CD4-positive, alpha-beta T cell treated with Interleukin-2 at 100 ng/mL for 4 hours (primary cell): ENCODE results near the gene DAW1.
"Not testable (repeated sequence)": the region's sequence is repeated elsewhere in the genome, so short reads cannot be mapped to it uniquely, and the experiment has no call there.

Experiments
- DNase-seq: peaks from one replicate; pipeline ENCODE4 v3.0.0-alpha.2; 2020; ENCODE audit warnings: low spot score

DAW1 gene, protein sequence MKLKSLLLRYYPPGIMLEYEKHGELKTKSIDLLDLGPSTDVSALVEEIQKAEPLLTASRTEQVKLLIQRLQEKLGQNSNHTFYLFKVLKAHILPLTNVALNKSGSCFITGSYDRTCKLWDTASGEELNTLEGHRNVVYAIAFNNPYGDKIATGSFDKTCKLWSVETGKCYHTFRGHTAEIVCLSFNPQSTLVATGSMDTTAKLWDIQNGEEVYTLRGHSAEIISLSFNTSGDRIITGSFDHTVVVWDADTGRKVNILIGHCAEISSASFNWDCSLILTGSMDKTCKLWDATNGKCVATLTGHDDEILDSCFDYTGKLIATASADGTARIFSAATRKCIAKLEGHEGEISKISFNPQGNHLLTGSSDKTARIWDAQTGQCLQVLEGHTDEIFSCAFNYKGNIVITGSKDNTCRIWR

DNA sequence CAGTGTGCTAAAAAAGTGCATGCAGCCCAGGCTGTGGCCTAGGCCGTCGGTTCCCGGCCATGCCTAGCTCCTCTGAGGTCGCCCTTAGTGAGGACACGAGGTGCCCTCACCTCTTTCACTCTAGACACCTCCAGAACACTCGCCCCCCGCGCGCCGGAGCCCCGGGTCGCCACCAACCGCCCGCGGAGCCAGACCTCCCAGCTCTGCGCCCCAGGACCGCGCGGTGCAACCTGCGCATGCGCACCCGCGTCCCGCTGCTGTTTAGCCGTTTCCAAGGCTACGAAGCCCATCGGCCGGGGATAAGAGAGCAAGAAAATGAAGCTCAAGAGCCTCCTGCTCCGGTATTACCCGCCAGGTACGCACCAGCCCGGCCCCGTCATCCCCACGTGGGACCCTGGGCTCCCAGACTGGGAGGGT, at the start of gene DAW1:
Gene DAW1 (plus strand): TSS at position 257 of the 417 bp plus-strand sequence. CDS start 59 bp downstream, at position 316.
- peak; percentile 53 for DNase-seq

DNA sequence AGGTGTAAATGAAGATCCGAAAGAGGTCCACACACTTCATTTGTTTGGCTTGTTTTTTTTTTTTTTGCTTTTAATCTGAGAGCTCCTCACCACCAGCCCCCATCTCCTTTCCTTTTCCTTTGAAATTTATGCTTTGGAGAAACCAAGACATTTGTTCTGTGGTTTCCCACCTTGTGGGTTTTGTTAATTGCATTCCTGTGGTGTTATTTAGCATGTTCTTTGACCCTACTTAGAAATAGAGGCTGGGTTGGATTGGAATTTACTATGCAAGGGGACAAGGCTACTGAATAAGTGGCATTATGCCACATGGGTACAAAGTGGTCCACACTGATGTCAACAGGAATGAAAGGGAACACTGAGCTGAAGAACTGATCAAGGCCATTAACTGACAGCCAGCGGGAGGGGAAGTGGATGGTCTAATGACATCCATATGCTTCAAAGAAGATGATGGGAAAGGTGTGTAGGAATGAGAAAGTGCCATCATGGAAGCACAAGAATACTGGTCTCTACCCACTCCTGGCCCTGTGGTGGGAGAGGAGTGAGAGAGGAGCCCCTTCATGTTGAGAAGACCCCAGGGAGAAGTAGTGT, 48.9 kb upstream of the DAW1 start:
- no peak for DNase-seq

DNA sequence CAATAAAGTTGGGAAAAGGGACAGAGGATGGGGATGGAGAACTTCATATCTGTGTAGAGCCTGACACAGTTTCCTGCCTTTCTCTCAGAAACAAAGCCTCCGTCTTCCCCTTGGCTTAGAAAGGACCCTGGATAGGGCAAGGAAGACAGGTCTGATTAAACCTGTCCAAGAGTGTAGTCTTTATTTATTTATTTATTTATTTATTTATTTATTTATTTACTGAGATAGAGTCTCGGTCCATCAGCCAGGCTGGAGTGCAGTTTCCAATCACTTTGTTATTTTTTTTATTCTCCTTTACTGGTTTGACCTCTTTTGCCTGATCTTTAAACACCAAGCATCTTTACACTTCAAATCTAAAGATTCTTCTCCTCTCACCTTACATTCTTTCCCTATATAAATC, 47.5 kb upstream of the DAW1 start:
- no peak for DNase-seq

DNA sequence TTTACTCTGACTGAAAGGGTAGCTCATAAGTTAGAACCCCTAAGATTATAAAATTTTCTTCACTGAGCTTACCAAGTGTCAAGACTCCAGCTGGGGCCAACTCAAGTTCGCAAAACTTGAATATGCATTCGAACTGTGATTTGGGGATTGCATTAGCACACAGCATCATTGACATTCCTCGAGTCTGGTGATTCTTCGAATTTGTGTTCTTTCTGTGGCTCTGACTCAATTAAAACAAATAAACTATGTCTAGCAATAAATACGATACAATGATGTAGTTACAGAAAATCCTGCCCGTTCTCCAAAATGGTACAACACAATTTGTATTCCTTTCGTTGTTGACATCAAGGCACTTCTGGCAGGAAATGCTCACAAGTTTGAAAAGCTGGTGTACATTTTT, 46.7 kb upstream of the DAW1 start:
- DNase-seq, result no peak

DNA sequence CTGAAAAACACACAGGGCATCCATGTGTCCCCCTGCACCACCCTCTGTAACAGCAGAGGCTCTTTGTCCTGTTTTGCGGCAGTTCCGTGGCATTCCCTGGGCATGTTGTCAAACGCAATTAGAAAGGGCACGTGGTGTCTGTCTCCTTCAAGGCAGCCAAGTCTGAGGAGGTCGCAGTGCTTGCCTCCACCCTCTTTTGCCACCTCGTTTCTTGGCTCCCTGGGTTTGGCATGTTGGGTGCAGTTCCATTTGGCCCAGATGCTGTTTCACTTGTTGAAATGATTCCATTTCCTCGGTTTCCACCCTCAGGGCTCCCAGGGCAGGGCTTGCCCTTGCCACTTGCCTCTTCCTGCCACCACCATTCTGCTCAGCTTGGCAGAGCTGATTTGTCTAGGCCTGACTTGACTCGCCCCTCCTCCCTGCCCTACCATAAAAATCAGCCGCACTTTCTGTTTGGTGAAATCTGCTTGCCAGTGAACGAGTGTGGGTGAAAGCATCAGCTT, 45.4 kb upstream of the DAW1 start:
- peak; percentile 31 for DNase-seq

DNA sequence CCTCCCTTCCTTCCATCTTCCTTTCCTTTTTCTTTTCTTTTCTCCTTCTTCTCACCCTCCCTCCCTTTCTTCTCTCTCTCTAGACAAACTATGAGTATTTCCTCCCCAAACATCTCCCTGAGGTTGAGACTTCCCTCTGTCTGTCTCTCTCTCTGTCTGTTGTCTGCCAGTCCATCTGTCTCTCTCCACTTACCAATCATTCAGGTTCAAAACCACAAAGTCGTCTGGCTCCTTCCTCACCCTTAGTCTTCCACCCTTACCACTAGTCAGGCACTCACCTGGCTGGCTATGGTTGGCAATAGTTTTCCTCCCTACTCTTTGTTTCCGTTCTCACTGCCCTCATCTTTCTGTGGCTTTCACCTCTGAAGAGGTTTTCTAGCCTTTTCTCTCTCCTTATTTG, 44.9 kb upstream of the DAW1 start:
- peak; percentile 18 for DNase-seq

DNA sequence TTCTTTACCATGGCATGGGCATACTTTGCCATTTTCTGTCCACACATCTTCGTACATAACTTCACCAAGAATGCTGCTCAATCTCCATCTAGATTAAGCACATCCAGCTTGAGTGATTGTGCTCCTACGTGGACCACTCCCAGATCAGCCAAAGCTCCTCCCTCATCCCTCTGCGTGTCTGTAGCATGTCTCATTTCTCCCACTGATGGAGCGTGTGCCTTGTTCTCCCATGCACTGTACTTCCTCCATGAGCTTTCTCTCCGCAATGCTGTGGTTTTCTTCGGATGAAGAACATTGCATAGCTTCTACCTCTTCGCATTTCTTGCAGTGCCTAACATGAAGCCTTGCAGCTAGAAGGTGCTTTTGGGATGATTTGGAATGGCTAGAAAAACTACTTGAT, 44.3 kb upstream of the DAW1 start:
- no peak for DNase-seq

DNA sequence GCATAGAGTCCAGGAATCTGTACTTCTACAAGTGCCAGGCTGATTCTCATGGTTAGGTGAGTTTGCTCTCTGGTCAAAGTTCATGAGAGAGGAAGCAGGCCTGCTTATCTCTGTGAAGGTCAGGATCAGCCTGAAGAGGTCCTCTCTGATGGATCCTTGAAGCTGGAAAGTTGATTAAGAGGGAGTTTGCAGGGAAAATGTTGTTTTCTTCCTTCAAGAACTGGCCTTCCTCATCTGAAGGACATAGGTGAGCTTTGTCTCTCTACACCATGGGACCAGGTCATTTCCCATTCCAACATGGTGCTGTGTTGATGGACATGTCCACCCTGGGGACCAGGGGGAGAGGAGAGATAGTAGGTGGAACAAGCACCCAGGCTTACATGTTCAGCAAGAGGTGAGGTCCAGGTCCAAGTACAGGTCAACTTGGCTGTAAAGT, 42.9 kb upstream of the DAW1 start:
- no peak for DNase-seq

DNA sequence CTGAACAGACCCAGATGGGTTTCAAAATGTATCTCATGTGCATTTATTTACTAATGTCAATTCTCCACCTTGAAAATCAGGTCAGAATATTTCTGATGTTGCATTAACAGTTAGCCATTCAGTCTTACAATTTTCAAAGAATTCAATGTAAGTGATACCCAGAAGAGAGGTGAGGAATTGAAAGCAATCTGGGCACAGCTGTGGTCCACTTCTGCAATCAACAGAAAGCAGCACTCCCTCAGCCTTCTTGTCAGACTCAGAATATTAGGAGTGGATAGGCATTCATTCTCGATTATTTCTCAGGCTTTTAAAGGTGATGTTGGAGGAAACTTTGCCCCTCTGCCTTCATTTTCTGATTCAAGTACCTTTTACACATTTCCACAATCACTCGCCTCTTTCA, 42.1 kb upstream of the DAW1 start:
- DNase-seq, result no peak

DNA sequence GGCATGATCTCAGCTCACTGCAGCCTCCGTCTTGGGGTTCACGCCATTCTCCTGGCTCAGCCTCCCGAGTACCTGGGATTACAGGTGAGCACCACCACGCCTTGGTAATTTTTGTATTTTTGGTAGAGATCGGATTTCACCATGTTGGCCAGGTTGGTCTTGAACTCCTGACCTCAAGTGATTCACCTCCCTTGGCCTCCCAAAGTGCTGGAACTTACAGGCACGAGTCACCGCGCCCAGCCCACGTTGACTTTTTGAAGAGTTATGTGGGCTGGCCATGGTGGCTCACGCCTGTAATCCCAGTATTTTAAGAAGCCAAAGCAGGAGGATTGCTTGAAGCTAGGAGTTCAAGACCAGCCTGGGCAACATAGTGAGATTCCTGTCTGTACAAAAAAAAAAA, 37.0 kb upstream of the DAW1 start:
- no peak for DNase-seq

DNA sequence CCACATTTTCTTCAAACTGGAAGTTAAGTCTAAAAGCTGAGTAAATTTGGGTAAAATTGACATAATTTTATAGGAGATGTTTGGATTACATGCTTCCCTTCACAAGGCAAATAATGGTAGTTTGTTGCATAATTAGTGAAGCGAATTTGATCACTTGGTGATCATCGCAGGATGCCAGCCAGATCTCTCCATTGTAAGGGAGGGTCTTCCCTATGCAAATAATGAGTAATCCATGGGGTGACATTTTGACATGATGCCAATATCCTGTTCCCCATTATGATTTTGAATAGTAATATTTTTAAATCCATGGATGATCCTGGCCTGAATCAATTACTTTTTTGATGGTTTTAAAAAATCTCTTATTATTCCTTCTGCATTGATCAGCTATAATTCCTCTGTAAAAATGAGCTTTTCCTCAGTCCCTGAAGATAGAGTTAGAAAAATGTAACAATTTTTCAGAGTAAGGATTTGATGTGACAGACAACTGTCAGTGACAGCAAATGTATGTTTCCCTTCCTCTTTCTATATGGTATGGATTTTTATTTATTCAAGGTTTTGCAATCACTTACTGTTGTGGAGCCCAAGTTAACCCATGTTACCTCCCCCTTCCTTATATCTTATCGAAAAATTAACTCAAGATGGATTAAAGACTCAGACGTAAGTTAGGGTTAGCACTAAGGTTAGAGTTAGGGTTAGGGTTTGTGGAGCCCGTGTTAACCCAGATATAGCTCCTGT, 36.3 kb upstream of the DAW1 start:
- DNase-seq, result no peak

DNA sequence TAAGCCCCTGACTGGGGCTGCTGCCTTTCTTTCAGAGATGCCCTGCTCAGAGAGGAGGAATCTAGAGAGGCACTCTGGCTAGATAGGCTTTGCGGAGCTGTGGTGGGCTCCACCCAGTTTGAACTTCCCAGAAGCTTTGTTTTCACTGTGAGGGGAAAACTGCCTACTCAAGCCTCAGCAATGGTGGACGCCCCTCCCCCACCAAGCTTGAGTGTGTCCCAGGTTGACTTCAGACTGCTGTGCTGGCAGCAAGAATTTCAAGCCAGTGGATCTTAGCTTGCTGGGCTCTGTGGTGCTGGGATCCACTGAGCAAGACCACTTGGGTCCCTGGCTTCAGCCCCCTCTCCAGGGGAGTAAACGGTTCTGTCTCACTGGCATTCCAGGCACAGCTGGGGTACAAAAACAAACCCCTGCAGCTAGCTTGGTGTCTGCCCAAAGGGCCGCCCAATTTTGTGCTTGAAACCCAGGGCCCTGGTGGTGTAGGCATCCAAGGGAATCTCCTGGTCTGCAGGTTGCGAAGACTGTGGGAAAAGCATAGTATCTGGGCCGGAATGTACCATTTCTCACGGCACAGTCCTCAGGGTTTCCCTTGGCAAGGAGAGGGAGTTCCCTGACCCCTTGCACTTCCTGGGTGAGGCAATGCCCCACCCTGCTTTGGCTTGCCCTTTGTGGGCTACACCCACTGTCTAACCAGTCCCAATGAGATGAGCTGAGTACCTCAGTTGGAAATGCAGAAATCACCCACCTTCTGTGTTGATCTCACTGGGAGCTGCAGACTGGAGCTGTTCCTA, 31.9 kb upstream of the DAW1 start:
- not testable (repeated sequence) for DNase-seq

DNA sequence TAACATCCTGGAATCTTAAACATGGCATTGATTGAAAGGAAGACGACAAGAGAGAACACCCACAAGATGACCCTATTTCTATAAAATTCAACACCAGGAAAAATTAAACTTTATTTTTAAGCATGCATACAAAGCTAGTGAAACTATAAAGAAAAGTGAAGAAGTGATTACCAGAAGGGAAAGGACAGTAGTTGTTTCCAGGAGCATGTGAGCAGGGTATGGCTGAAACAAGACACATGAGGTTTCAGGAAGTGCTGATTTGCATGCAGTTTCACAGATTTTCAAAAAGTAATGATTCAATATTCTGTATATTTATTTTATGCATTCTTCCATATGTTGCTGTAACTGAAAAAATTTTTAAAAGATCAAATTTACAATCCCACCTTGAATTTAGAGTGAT, 24.6 kb upstream of the DAW1 start:
- DNase-seq, result no peak

DNA sequence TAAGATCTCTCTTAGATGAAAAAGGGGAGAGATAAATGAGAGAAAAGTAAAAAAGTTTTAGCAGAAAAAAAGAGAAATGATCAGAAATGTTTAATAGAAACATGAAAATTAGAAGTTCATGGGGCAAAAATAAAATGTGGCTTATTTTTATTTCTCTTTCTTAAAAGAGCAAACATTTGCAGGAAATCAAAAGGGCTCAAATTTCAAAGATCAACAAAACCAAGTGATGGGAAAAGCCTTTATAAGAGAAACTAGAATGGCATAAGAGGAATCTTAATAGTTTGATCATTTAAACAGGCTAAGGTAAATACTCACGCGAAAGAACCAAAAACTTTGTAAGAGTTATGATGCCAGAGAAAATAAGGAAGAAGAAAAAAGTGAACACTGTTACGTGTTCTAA, 23.3 kb upstream of the DAW1 start:
- no peak for DNase-seq

DNA sequence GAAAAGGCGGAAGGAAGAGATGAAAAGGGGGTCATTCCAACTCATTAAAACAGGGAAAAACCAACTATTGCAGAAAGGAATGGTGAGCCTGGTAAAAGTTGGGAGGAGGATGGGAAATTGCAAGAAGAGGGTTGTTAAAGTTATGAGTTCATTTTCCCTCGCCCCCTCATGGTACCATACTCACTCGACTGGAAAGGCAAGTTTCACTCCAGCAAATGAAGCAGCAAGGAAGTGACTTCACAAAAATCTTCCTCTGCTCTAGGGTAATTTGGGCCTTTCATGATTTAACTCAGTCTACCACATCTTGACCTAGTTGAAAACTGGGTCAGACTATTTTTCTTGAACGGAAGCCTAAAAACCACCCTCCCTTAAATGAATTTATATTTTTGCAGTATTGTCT, 22.8 kb upstream of the DAW1 start:
- DNase-seq, result peak; percentile 55

DNA sequence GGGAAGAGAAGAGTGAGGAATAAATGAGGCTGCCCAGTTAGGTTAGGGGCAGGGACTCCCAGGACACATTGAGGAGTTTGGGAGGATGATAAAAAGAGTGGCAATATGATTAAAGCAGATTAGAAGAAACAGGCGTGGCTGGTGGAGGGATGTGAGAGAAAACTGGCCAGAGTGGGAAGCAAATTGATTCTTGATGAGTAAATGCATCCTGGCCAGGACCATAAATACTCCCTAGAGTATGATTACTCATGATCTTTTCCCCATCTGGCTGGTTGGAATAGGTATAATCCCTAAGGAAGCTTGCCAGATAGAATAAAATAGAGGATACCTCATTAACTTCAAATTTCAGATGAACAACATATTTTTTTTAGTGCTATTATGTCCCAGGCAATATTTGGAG, 21.5 kb upstream of the DAW1 start:
- no peak for DNase-seq

DNA sequence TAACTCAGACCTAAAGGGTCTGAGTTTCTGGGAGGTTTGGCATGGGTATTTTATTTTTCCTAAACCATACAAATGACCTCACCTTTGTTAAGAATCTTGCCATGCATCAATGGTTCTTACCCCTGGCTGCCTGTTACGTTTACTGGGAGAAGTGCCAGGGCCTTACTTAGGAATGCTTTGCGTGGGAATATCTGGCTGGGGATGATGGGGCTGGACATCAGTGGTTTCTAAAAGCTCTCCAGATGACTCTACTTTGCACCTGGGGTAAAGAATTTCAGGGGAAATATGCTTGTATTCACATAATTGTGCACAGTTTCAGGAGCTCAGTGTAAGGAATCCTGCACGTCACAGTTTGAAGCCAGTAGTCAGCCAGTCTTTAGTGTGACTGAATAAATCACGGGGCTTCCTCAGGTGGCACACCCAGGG, 18.2 kb upstream of the DAW1 start:
- no peak for DNase-seq

DNA sequence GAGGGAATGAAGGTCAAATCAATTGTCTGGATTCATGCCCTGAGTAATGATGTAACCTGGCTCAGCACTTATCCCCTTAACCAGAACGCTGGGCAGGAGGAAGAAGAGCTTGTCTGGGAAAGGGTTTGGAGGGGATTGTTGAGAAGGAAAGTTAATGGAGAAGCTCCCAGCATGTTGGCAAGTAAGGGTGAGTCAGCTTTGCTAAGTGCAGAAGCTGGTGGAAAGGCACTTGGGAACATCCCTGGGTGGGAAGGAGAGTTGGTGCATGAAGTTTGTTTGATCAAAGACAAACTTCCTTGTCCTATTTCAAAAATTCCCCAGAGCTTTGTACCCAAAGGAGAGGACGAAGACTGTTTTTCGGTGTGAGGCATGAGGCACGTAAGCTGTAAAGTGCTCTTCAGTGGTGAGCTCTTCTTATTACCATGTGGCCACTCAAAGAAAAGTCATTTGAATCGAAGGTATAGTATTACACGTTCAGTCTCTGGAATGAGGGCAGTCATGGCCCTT, 17.6 kb upstream of the DAW1 start:
- DNase-seq, result no peak

DNA sequence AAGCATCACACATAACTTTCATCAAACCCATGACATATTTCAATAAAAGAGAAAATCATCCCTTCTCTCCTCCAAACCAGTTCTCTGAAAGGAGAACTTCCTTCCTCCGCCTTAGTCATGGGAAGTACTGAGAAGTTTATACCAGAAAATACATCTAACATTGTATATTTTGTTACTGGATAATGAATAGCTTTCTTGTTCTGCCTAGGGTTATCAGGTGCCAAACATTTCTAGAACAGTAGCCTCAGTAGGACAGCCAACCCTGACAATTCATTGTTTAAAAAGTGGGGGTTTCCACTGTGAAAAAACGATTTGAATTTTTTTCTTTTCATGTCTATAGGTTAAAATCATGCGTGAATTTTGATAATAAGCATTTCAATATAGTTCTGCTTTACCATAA, 16.0 kb upstream of the DAW1 start:
- DNase-seq, result no peak

DNA sequence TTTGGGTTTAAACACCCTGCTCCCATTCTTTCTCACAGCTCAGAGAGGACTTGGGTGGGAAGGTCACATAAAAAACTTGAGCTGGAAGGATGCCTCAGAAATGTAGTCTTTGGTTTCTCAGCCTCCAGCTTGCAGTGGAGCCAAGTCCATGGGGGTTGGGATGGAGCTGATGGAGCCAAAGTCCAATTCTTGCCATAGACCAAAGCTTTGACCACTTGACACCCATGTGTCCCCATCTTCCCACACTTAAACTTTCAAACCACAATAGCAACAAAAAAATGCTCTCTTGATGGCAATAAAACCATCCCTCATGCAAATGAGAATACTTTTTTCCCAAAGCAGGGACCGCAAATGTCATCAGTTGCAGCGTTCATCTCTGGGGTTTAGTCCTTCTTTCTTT, 14.7 kb upstream of the DAW1 start:
- no peak for DNase-seq

DNA sequence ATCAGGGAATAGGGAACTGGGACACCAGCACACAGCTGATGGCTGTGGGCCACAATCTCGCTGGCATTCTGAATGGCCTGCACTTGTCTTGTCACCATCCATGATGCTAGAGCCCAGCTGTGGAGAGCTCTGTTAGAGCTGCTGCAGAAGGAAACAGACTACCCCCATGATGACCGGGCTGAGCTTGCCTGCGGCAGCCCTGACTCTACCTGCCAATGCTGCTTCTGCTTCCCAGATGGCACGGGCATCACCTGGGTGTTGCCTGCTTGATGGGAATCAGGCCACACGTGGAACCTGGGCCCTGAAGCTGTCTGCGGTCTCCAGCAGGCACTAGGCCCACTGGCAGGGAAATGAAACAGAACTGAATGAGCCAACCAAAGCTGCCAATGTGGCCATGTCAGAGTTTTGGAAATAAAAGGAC, 11.2 kb upstream of the DAW1 start:
- DNase-seq, result no peak

DNA sequence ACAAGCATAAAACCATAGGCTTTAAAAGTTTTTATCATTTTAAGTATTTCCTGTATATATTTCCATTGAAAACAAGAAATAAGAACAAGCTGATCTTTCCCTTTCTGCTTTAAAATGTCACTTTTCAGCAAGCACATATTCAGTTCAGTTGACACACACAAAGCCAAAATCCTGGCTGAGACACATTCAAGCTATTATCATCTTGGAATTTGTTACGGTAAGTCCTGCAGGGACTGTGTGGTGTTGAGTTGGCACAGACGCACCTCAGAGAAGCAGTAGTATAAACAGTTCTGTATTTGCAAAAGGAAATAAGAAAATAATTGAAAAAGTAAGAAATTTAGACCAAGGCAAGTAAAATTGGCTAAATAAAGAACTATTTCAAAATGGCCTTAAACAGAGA, 10.4 kb upstream of the DAW1 start:
- no peak for DNase-seq
